ENCODE results near the gene PCSK4.

PCSK4 gene

GRCh38 chr19:1435378-1435989 lies 54.7 kb downstream of the PCSK4 start:
- no peak for DNase-seq

- no peak for DNase-seq
Measured at GRCh38 chr19:1434577-1435060, 55.5 kb downstream of the PCSK4 start.

DNA sequence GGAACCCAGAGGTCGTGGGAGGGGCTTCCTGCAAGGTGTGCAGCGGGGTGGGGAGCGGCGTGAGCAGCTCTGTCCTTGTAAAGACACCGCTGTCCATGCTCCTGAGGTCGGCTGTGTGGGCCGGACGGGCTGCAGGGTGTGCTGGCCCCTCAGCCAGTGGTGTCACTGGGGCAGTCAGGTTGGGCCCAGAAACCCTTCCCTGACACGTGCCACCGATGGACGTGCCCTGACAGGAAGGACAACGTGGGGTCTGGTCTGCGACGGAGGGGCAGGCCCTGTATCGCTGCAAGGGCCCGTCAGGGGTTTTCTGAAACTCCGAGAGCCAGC lies 56.1 kb downstream of the PCSK4 start:
- no peak for DNase-seq

DNA sequence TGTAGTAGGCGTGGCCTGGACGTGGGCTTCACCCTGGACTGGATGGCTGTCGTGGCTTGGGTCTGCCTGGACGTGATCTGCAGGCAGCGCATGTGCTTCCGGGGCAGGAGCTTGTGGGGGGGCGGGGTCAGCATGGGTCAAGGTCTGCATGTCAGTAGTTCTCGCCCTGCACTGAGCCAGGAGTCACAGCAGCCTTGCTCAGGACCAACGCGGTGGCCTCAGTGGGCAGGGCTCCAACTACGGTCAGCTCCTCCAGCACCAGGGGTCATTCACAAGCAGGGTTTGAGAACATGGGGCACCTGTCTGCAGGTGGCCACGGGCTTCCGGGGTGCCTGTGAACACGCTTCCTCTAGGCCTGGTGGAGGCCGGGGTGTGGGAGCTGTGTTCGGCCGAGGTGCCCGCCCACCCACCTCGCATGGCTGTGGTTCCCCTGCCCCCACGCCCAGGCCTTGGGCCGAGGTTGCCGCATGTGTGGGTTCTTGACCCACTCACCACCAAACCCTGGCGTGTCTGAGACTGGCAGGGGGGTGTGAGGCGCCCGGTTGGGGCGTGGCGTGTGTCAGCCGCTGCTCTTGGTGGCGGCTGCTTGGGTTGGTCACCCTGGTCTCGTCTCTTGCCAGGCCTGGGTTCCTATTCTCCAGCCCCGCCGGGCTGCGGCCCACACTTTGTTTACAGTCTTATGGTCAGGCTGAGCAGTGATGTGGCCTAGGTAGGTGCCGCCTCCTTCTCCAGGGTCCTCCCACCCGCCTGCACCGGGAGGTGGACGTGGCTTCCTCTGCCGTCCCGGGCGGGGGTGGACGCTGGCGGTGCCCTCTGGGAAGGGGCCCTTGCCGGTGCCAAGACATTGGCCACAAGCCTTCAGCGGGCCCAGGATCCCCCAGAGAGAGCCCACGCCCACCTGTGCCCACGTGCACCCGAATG lies 56.8 kb downstream of the PCSK4 start:
- no peak for DNase-seq

- no peak for DNase-seq
Measured at GRCh38 chr19:1432507-1432887, 57.7 kb downstream of the PCSK4 start.

DNA sequence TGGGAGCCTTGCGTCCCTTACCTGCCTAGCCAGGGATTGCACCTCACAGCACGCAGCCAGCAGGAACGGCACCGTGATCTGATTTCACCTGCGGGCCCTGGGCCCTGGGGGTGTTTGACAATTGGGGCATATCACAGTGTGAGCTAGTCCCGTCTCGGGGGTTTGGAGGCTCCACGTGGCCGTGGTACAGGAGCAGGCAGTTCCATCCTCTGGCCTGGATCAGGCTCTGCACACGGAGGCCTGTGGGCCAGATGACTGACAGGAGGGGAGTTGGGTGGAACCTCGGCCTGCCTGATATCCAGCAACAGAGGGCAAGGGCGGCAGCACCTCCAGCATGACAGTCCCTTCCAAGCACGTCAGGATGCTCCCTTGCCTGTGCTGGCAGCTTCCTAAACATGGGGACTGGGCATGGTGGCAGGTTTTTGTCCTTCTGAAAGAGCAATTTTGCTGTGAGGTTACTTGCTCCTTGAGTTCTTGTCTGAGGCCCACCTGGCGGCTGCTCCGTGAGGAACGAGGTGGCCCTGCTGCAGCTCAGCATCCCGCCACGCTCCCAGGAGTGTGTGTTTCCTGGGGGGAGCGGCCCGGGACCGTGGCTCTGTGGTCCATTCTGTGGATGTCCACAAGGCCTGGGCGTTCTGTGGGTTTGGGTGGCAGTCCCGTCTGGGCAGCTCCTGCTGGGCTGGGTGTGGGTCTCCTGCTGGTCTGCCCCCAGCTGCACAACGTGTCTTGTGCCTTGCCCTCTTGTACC lies 58.2 kb downstream of the PCSK4 start:
- DNase-seq: no peak

All from GDM1 (cell line).